ENCODE data around the gene ARHGAP25. TPM values are rescaled to one million over a fixed set of nuclear protein-coding genes. Genes with fewer than 3 reads are reported as not detected.

ARHGAP25 gene
- polyA plus RNA-seq, 1 donor (not counting 4 experiments of a cell fraction or from before 2014, with no cell fraction given), result 25.3 TPM

DNA sequence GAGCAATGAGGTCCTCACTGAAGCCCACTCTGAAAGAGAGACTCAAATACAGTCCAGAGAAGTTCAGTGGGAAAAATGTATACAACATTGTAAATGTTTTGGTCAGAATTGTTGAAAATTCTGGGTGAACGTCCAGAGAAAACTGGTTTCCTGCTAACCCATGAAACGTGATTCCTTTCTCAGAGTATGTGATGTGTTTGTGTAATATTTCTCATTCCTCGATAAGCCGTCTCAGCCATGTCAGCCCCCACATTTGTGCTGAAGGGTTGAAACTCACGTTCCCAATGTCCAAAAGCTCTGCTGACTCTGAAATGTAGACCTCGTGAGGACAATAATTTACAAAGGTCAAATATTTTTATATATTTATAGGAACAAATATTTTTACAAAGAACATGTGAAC lies 84.9 kb downstream of the ARHGAP25 start:
- TF ChIP-seq, protein P1, sequence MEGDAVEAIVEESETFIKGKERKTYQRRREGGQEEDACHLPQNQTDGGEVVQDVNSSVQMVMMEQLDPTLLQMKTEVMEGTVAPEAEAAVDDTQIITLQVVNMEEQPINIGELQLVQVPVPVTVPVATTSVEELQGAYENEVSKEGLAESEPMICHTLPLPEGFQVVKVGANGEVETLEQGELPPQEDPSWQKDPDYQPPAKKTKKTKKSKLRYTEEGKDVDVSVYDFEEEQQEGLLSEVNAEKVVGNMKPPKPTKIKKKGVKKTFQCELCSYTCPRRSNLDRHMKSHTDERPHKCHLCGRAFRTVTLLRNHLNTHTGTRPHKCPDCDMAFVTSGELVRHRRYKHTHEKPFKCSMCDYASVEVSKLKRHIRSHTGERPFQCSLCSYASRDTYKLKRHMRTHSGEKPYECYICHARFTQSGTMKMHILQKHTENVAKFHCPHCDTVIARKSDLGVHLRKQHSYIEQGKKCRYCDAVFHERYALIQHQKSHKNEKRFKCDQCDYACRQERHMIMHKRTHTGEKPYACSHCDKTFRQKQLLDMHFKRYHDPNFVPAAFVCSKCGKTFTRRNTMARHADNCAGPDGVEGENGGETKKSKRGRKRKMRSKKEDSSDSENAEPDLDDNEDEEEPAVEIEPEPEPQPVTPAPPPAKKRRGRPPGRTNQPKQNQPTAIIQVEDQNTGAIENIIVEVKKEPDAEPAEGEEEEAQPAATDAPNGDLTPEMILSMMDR (optimal IDR thresholded peaks at IDR 0.05 in 1 of 3, IDR thresholded peaks at IDR 0.05 in 1 of 3, conservative IDR thresholded peaks at IDR 0.05 in 1 of 3; ENCODE audit: extremely low read depth in 1 of 3, insufficient read depth in 2 of 3, low read length in 3 of 3), result no peak
- no peak for TF ChIP-seq EZH2 (IDR thresholded peaks at IDR 0.05; ENCODE audit: low read length)
- no peak for DNase-seq (ENCODE audit: low read depth, low spot score)

DNA sequence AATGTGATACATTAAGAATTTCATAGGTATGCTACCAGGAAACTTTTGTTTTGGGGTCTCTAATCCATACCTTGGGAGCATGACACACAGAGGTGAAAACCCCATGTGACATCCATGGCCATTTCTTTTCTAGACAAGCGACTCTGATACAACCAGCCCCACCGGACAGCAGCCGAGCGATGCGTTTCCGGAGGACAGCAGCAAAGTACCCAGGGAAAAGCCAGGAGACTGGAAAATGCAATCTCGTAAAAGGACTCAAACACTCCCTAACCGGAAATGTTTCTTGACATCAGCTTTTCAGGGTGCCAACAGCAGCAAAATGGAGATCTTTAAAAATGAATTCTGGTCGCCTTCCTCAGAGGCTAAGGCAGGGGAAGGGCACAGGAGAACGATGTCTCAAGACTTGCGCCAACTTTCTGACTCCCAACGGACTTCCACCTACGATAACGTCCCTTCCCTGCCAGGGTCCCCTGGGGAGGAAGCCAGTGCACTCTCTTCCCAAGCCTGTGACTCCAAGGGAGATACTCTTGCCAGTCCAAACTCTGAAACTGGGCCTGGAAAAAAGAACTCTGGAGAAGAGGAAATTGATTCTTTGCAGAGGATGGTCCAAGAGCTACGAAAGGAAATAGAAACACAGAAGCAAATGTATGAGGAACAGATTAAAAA lies 87.7 kb downstream of the ARHGAP25 start:
- no peaks in the 10 kb centered on the region for H3K9me1 ChIP-seq (ENCODE audit: control insufficient read depth, extremely low read depth, insufficient read depth, low read length)
- H3K36me3 ChIP-seq (ENCODE audit: control insufficient read depth in 2 of 2, extremely low read depth in 1 of 2, insufficient read depth in 2 of 2, low read length in 2 of 2), result peaks cover 26 to 33% of the 10 kb centered on the region in 2 experiments
- no peak for DNase-seq (ENCODE audit: low read depth, low spot score)
- dilution Hi-C loops (cut with MboI; ENCODE audit: extremely low pct_ligation_motif_present, low sequenced_read_pairs), result no loop called here
- FAIRE-seq, result no peak
- no peak overlapping the region for H3K4me2 ChIP-seq (ENCODE audit: control insufficient read depth, extremely low read depth, insufficient read depth, low read depth, low read length)
- no peak overlapping the region for H2AFZ ChIP-seq (ENCODE audit: control insufficient read depth, low read length)
- H4K20me1 ChIP-seq (ENCODE audit: control insufficient read depth, extremely low read depth, insufficient read depth, low read length), result no peaks in the 10 kb centered on the region
- H3K9ac ChIP-seq (ENCODE audit: control insufficient read depth, extremely low read depth, insufficient read depth, low read length), result no peak overlapping the region
- no peak for TF ChIP-seq EZH2 (IDR thresholded peaks at IDR 0.05; ENCODE audit: low read length)
- TF ChIP-seq, protein P1 (optimal IDR thresholded peaks at IDR 0.05 in 1 of 3, IDR thresholded peaks at IDR 0.05 in 1 of 3, conservative IDR thresholded peaks at IDR 0.05 in 1 of 3; ENCODE audit: extremely low read depth in 1 of 3, insufficient read depth in 2 of 3, low read length in 3 of 3), result no peak
- H3K4me3 ChIP-seq (ENCODE audit: control insufficient read depth in 2 of 3, extremely low read depth in 1 of 3, insufficient read depth in 2 of 3, low read depth in 1 of 3, low read length in 3 of 3), result no peak overlapping the region
- no peak overlapping the region for H3K27ac ChIP-seq (ENCODE audit: control insufficient read depth, insufficient read depth, low read length)
- H3K79me2 ChIP-seq (ENCODE audit: control insufficient read depth, insufficient read depth, low read length), result no peaks in the 10 kb centered on the region
- H3K27me3 ChIP-seq (ENCODE audit: control insufficient read depth, extremely low read depth, insufficient read depth, low read length), result no peaks in the 10 kb centered on the region
- H3K9me3 ChIP-seq (ENCODE audit: control insufficient read depth, low read depth, low read length), result no peaks in the 10 kb centered on the region
- H3K4me1 ChIP-seq (ENCODE audit: control insufficient read depth, extremely low read depth, insufficient read depth, low read length), result peaks cover 16% of the 10 kb centered on the region

More for the DNA sequence above, 84.9 kb downstream of the ARHGAP25 start:
- H2AFZ ChIP-seq (ENCODE audit: control insufficient read depth, low read length), result no peak overlapping the region
- H3K4me2 ChIP-seq (ENCODE audit: control insufficient read depth, extremely low read depth, insufficient read depth, low read depth, low read length), result no peak overlapping the region
- H3K36me3 ChIP-seq (ENCODE audit: control insufficient read depth in 2 of 2, extremely low read depth in 1 of 2, insufficient read depth in 2 of 2, low read length in 2 of 2), result peaks cover 35 to 39% of the 10 kb centered on the region in 2 experiments
- no peaks in the 10 kb centered on the region for H3K9me3 ChIP-seq (ENCODE audit: control insufficient read depth, low read depth, low read length)
- no peak overlapping the region for H3K9ac ChIP-seq (ENCODE audit: control insufficient read depth, extremely low read depth, insufficient read depth, low read length)
- H3K27me3 ChIP-seq (ENCODE audit: control insufficient read depth, extremely low read depth, insufficient read depth, low read length), result no peaks in the 10 kb centered on the region
- no peak overlapping the region for H3K27ac ChIP-seq (ENCODE audit: control insufficient read depth, insufficient read depth, low read length)
- peaks cover 5% of the 10 kb centered on the region for H3K4me1 ChIP-seq (ENCODE audit: control insufficient read depth, extremely low read depth, insufficient read depth, low read length)
- FAIRE-seq, result no peak
- no peaks in the 10 kb centered on the region for H4K20me1 ChIP-seq (ENCODE audit: control insufficient read depth, extremely low read depth, insufficient read depth, low read length)
- H3K9me1 ChIP-seq (ENCODE audit: control insufficient read depth, extremely low read depth, insufficient read depth, low read length), result no peaks in the 10 kb centered on the region
- no peak overlapping the region for H3K4me3 ChIP-seq (ENCODE audit: control insufficient read depth in 2 of 3, extremely low read depth in 1 of 3, insufficient read depth in 2 of 3, low read depth in 1 of 3, low read length in 3 of 3)
- H3K79me2 ChIP-seq (ENCODE audit: control insufficient read depth, insufficient read depth, low read length), result no peaks in the 10 kb centered on the region
- dilution Hi-C loops (cut with MboI; ENCODE audit: extremely low pct_ligation_motif_present, low sequenced_read_pairs), result no loop called here

Data from keratinocyte (primary cell).